H1 (cell line): ENCODE results near the gene B3GALT5. TPM values are rescaled to one million over a fixed set of nuclear protein-coding genes. Genes with fewer than 3 reads are reported as not detected.
"Not testable (repeated sequence)": the region's sequence is repeated elsewhere in the genome, so short reads cannot be mapped to it uniquely, and the experiment has no call there.

Experiments used
- CTCF ChIA-PET: fragments of 300-600 bp; sonication (Branson Sonifier 250); formaldehyde crosslinking; loops from one replicate; lab custom pipeline; 2021; ENCODE audit not compliant: partially characterized antibody; lab: Charles Lee
- POLR2A ChIA-PET: fragments of 300-600 bp; sonication (Branson Sonifier 250); formaldehyde crosslinking; loops from one replicate; lab custom pipeline; 2021; ENCODE audit warnings: inconsistent platforms; ENCODE audit not compliant: partially characterized antibody; lab: Charles Lee
- DNase-seq, 2 experiments: peaks; one replicate each; pipeline versions ENCODE4 v3.0.0 to v3.0.0-alpha.2; 2010 to 2022; ENCODE audit warnings: low spot score in 2 of 2, low read depth in 1 of 2, mixed read lengths in 1 of 2
- FAIRE-seq: peaks from 2 replicates; lab custom pipeline; 2011; peaks lifted over from hg19 to GRCh38; lab: Jason Lieb, UNC
- H2AFZ ChIP-seq: 2 replicates; pipeline ENCODE4 v1.8.1; 2012; ENCODE audit warnings: low read length, inconsistent platforms
- H2AK5ac ChIP-seq: 2 replicates; pipeline ENCODE4 v1.6.1; 2013; ENCODE audit warnings: low read depth, low read length
- H2BK120ac ChIP-seq: replicated peaks from 2 replicates; pipeline ENCODE3; 2013; ENCODE audit warnings: low read depth, low read length, inconsistent platforms
- H2BK12ac ChIP-seq: 2 replicates; pipeline ENCODE4 v1.6.1; 2013; ENCODE audit warnings: low read depth, low read length
- H2BK15ac ChIP-seq: 2 replicates; pipeline ENCODE4 v1.6.1; 2013; ENCODE audit warnings: low read length
- H2BK20ac ChIP-seq: 2 replicates; pipeline ENCODE4 v1.6.1; 2013; ENCODE audit warnings: low read length
- H2BK5ac ChIP-seq: 2 replicates; pipeline ENCODE4 v1.6.1; 2013; ENCODE audit warnings: low read depth, low read length
- H3K14ac ChIP-seq: 2 replicates; pipeline ENCODE4 v1.6.1; 2013; ENCODE audit warnings: inconsistent platforms; ENCODE audit not compliant: insufficient read length
- H3K18ac ChIP-seq: 2 replicates; pipeline ENCODE4 v1.6.1; 2013; ENCODE audit warnings: low read length; ENCODE audit errors: extremely low read depth
- H3K23ac ChIP-seq: 2 replicates; pipeline ENCODE4 v1.6.1; 2013; ENCODE audit warnings: inconsistent platforms; ENCODE audit not compliant: insufficient read length
- H3K23me2 ChIP-seq: 2 replicates; pipeline ENCODE4 v1.6.1; 2013; ENCODE audit warnings: low read depth, low read length
- H3K27ac ChIP-seq: 2 replicates; pipeline ENCODE4 v1.6.1; 2011; ENCODE audit warnings: low read depth, low read length, inconsistent platforms
- H3K27me3 ChIP-seq, 4 experiments: replicated peaks in 1 of 4; 1 replicate in 1 of 4; 2 replicates in 3 of 4; pipeline versions ENCODE4 v1.6.1 to v1.8.1; 2011 to 2013; ENCODE audit warnings: low read length in 3 of 4, mild to moderate bottlenecking in 3 of 4, inconsistent platforms in 2 of 4, mixed read lengths in 2 of 4, moderate library complexity in 1 of 4; ENCODE audit not compliant: control insufficient read depth in 3 of 4, insufficient read depth in 3 of 4; ENCODE audit errors: extremely low read depth in 1 of 4
- H3K36me3 ChIP-seq, 4 experiments: 2 replicates each; pipeline versions ENCODE4 v1.6.1 to v1.8.1; 2011 to 2013; ENCODE audit warnings: mild to moderate bottlenecking in 4 of 4, low read length in 3 of 4, moderate library complexity in 2 of 4, control low read depth in 1 of 4, inconsistent platforms in 1 of 4; ENCODE audit not compliant: insufficient read depth in 4 of 4, control insufficient read depth in 2 of 4
- H3K4ac ChIP-seq: replicated peaks from 2 replicates; pipeline ENCODE3; 2013; ENCODE audit warnings: low read length, low read depth, mixed read lengths, inconsistent platforms; ENCODE audit not compliant: insufficient read length
- H3K4me1 ChIP-seq, 4 experiments: replicated peaks in 1 of 4; 1 replicate in 1 of 4; 2 replicates in 3 of 4; pipeline versions ENCODE4 v1.6.1 to v1.8.1; 2011 to 2013; ENCODE audit warnings: low read length in 3 of 4, inconsistent platforms in 2 of 4, mixed read lengths in 1 of 4; ENCODE audit not compliant: insufficient read depth in 4 of 4, control insufficient read depth in 3 of 4
- H3K4me2 ChIP-seq, 2 experiments: 2 replicates each; pipeline versions ENCODE4 v1.6.1 to v1.8.1; 2011 to 2013; ENCODE audit warnings: low read depth in 2 of 2, low read length in 2 of 2, control low read depth in 1 of 2, inconsistent platforms in 1 of 2, mild to moderate bottlenecking in 1 of 2; ENCODE audit not compliant: insufficient read depth in 1 of 2
- H3K4me3 ChIP-seq, 4 experiments: fragments of 200-600, 300-600 bp in 1 of 4; sonication (generic), shearing (Covaris generic), sonication (Bioruptor Twin) in 1 of 4; 2 replicates each; pipeline versions ENCODE4 v1.5.1 to v1.8.1; 2011 to 2016; ENCODE audit warnings: low read length in 4 of 4, low read depth in 3 of 4, control low read depth in 2 of 4, inconsistent platforms in 2 of 4, mild to moderate bottlenecking in 2 of 4, mixed read lengths in 1 of 4, moderate library complexity in 1 of 4; ENCODE audit not compliant: insufficient read depth in 2 of 4; ENCODE audit errors: extremely low read depth in 1 of 4
- H3K56ac ChIP-seq: replicated peaks from 2 replicates; pipeline ENCODE3; 2013; ENCODE audit warnings: low read depth, mild to moderate bottlenecking, mixed read lengths, low read length, inconsistent platforms; ENCODE audit not compliant: insufficient read length
- H3K79me1 ChIP-seq: 2 replicates; pipeline ENCODE4 v1.6.1; 2013; ENCODE audit warnings: low read depth, low read length, control low read depth
- H3K79me2 ChIP-seq, 2 experiments: 2 replicates each; pipeline versions ENCODE4 v1.6.1 to v1.8.1; 2012 to 2013; ENCODE audit warnings: low read length in 2 of 2, mild to moderate bottlenecking in 2 of 2, inconsistent platforms in 1 of 2; ENCODE audit not compliant: insufficient read depth in 2 of 2, control insufficient read depth in 1 of 2
- H3K9ac ChIP-seq, 4 experiments: replicated peaks in 1 of 4; 1 replicate in 1 of 4; 2 replicates in 3 of 4; pipeline versions ENCODE4 v1.6.1 to v1.8.1; 2011 to 2013; ENCODE audit warnings: low read depth in 3 of 4, low read length in 3 of 4, control low read depth in 2 of 4, mild to moderate bottlenecking in 2 of 4, moderate library complexity in 2 of 4, inconsistent platforms in 1 of 4; ENCODE audit errors: extremely low read depth in 1 of 4
- H3K9me3 ChIP-seq, 2 experiments: 2 replicates each; pipeline versions ENCODE4 v1.6.1 to v1.8.1; 2012 to 2013; ENCODE audit warnings: mild to moderate bottlenecking in 2 of 2, moderate library complexity in 2 of 2, control low read depth in 1 of 2, inconsistent platforms in 1 of 2, low read depth in 1 of 2, low read length in 1 of 2, mixed read lengths in 1 of 2; ENCODE audit not compliant: insufficient read depth in 2 of 2
- H4K20me1 ChIP-seq, 2 experiments: replicated peaks in 1 of 2; 2 replicates each; pipeline versions ENCODE3 to v1.8.1; 2011 to 2013; ENCODE audit warnings: inconsistent platforms in 2 of 2, low read length in 2 of 2, mild to moderate bottlenecking in 1 of 2; ENCODE audit not compliant: insufficient read depth in 2 of 2, control insufficient read depth in 1 of 2
- H4K5ac ChIP-seq: 2 replicates; pipeline ENCODE4 v1.6.1; 2013; ENCODE audit warnings: low read length, low read depth, mixed read lengths, inconsistent platforms; ENCODE audit not compliant: insufficient read length
- H4K8ac ChIP-seq: 2 replicates; pipeline ENCODE4 v1.8.0; 2013; ENCODE audit warnings: mild to moderate bottlenecking, moderate library complexity, low read length, inconsistent platforms; ENCODE audit not compliant: insufficient read depth; ENCODE audit errors: extremely low read depth
- H4K91ac ChIP-seq: replicated peaks from 2 replicates; pipeline ENCODE3; 2013; ENCODE audit warnings: low read length, mixed read lengths, inconsistent platforms; ENCODE audit not compliant: insufficient read length
- WGBS, 2 experiments: shearing (Covaris generic) in 1 of 2; methylation state at CpG; one replicate each; pipeline versions ENCODE4 v1.1.6 to v1.1.7; 2013 to 2015; ENCODE audit warnings: low lambda C conversion rate in 2 of 2, mixed read lengths in 2 of 2, inconsistent platforms in 1 of 2, low coverage in 1 of 2, missing lambda C conversion rate in 1 of 2; ENCODE audit not compliant: insufficient replicate concordance in 2 of 2, insufficient coverage in 1 of 2, insufficient read length in 1 of 2; ENCODE audit errors: extremely low coverage in 1 of 2, missing lambda C conversion rate in 1 of 2; 5-methylcytosine and 5-hydroxymethylcytosine counted together
- polyA plus RNA-seq, 7 experiments: library from polyadenylated mRNA; depleted of rRNA in 3 of 7; stranded (reverse) in 5 of 7; unstranded in 2 of 7; fragments of >200 nt in 5 of 7; fragments of 200-250 nt in 2 of 7; gene quantifications; 1 replicate in 5 of 7; 2 replicates in 1 of 7; 4 replicates in 1 of 7; pipeline versions ENCODE4 v1.2.1 to v1.2.3, GENCODE V29; 2011 to 2013; ENCODE audit warnings: missing spikeins in 2 of 7, mixed read lengths in 2 of 7
- total RNA-seq: library from RNA; stranded (reverse); fragmentation: NEBNext Ultra II Directional; extraction: Animal tissue kit (Norgen Biotek cat#: 25700); gene quantifications from 2 replicates; pipeline ENCODE4 v1.2.1, GENCODE V29; 2021

The B3GALT5 gene
- total and polyA plus RNA-seq, 2 of the 8 experiments (the other 6 are each of a cell fraction or from before 2014, with no cell fraction given): 11.9 to 25.1 TPM

DNA sequence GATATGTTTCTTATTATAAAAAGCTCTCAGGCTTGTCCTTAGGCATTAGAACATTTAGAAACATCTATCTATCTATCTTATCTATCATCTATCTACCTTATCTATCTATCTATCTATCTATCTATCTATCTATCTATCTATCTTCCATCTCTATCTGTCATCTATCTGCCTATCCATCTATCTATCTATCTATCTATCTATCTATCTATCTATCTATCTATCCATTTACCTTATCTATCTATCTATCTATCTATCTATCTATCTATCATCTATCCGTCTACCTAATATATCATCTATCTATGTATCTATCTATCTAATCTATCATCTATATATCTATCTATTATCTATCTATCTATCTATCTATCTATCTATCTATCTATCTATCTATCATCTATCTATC, 77.1 kb downstream of the B3GALT5 start:
- DNase-seq, H3K18ac ChIP-seq, H2AFZ ChIP-seq, H4K91ac ChIP-seq, H3K4me1 ChIP-seq, FAIRE-seq, H2AK5ac ChIP-seq, H3K4ac ChIP-seq, H3K36me3 ChIP-seq, H3K4me2 ChIP-seq, H2BK12ac ChIP-seq, H2BK120ac ChIP-seq, H3K9me3 ChIP-seq, H3K79me2 ChIP-seq, H3K27me3 ChIP-seq, H2BK20ac ChIP-seq, H3K4me3 ChIP-seq, H3K27ac ChIP-seq, H3K23me2 ChIP-seq, H3K23ac ChIP-seq, H4K20me1 ChIP-seq, H2BK15ac ChIP-seq, H3K79me1 ChIP-seq, H4K8ac ChIP-seq, H4K5ac ChIP-seq, H2BK5ac ChIP-seq, H3K9ac ChIP-seq, H3K14ac ChIP-seq: not testable (repeated sequence)
- H3K56ac ChIP-seq: peak overlapping the region; percentile 87
- ChIA-PET POLR2A (interaction anchor here (1.2 kb wide), 1 partner anchor 13 kb away, joined by 5 read pairs; no protein-coding TSS in a partner anchor), CTCF (interaction anchor here (1.0 to 4.2 kb wide), 4 partner anchors 13 to 26 kb away, joined by 3 to 14 read pairs (median 4); no protein-coding TSS in a partner anchor)
- 92 to 100% methylated on average over 1 of the region's 1 CpG for WGBS, 2 experiments
